Measurements from ENCODE around the gene HPF1. TPM values are rescaled to one million over a fixed set of nuclear protein-coding genes. Genes with fewer than 3 reads are reported as not detected.

Gene HPF1
- total RNA-seq, 1 experiment from 2014 or later = 26.9 TPM

GRCh38 chr4:169716677-169717076 is 41.1 kb downstream of the HPF1 start:
- no peak for DNase-seq
- Histone ChIP-seq H3K27ac (no peak overlapping the region), H2AFZ (no peak overlapping the region), H3K4me3 (no peak overlapping the region), H3K36me3 (ENCODE audit: low read depth) (no peaks in the 10 kb centered on the region), H3K27me3 (ENCODE audit: insufficient read depth, low read depth) (no peaks in the 10 kb centered on the region), H3F3A (ENCODE audit: insufficient read depth, low read depth) (no peaks in the 10 kb centered on the region), H3K4me1 (replicated peaks; ENCODE audit: insufficient read depth) (no peaks in the 10 kb centered on the region), H3K9me3 (ENCODE audit: insufficient read depth, low read depth) (no peaks in the 10 kb centered on the region), H4K20me1 (ENCODE audit: insufficient read depth) (no peaks in the 10 kb centered on the region), H3K79me2 (ENCODE audit: low read depth) (no peaks in the 10 kb centered on the region), H3K4me2 (no peak overlapping the region), H3K9me2 (ENCODE audit: insufficient read depth) (no peaks in the 10 kb centered on the region)
- POLR2A ChIA-PET (ENCODE audit: unreplicated experiment) = no interaction called here
- TF ChIP-seq EZH2 (IDR thresholded peaks at IDR 0.05; ENCODE audit: low read depth) (no peak), CTCF (conservative IDR thresholded peaks at IDR 0.05) (no peak)
- no TSS peak for BruUV-seq (replicated peaks)
- intact Hi-C loops (cut with micrococcal nuclease; ENCODE audit: unreplicated experiment) = no loop called here
- CTCF ChIA-PET = interaction anchor here (0.6 kb wide), 1 partner anchor 157 kb away, joined by 4 read pairs; no protein-coding TSS in a partner anchor

- H3K4me1 ChIP-seq (replicated peaks; ENCODE audit: insufficient read depth) = no peaks in the 10 kb centered on the region
- ChIA-PET CTCF (no interaction called here), POLR2A (ENCODE audit: unreplicated experiment) (no interaction called here)
- no peaks in the 10 kb centered on the region for H3K27me3 ChIP-seq (ENCODE audit: insufficient read depth, low read depth)
- H3K9me3 ChIP-seq (ENCODE audit: insufficient read depth, low read depth) = no peaks in the 10 kb centered on the region
- no peak overlapping the region for H3K4me3 ChIP-seq
- no TSS peak for BruUV-seq (replicated peaks)
- TF ChIP-seq CTCF (conservative IDR thresholded peaks at IDR 0.05) (no peak), EZH2 (IDR thresholded peaks at IDR 0.05; ENCODE audit: low read depth) (no peak)
- DNase-seq = no peak
- H4K20me1 ChIP-seq (ENCODE audit: insufficient read depth) = no peaks in the 10 kb centered on the region
- H2AFZ ChIP-seq = no peak overlapping the region
- no peaks in the 10 kb centered on the region for H3K36me3 ChIP-seq (ENCODE audit: low read depth)
- no peaks in the 10 kb centered on the region for H3K9me2 ChIP-seq (ENCODE audit: insufficient read depth)
- intact Hi-C loops (cut with micrococcal nuclease; ENCODE audit: unreplicated experiment) = no loop called here
- H3K4me2 ChIP-seq = no peak overlapping the region
- H3F3A ChIP-seq (ENCODE audit: insufficient read depth, low read depth) = no peaks in the 10 kb centered on the region
- no peaks in the 10 kb centered on the region for H3K79me2 ChIP-seq (ENCODE audit: low read depth)
- no peak overlapping the region for H3K27ac ChIP-seq
Observed at GRCh38 chr4:169715826-169716225, 41.9 kb downstream of the HPF1 start.

GRCh38 chr4:169707958-169708643 is 49.6 kb downstream of the HPF1 start:
- Histone ChIP-seq H3F3A (ENCODE audit: insufficient read depth, low read depth) (no peaks in the 10 kb centered on the region), H3K27me3 (ENCODE audit: insufficient read depth, low read depth) (no peaks in the 10 kb centered on the region), H3K27ac (0 out of 2 replicates have a peak overlapping the region, but pooled peaks have one; percentile 12), H3K79me2 (ENCODE audit: low read depth) (no peaks in the 10 kb centered on the region), H3K4me1 (replicated peaks; ENCODE audit: insufficient read depth) (no peaks in the 10 kb centered on the region), H3K4me3 (no peak overlapping the region), H4K20me1 (ENCODE audit: insufficient read depth) (no peaks in the 10 kb centered on the region), H3K9me2 (ENCODE audit: insufficient read depth) (no peaks in the 10 kb centered on the region), H2AFZ (no peak overlapping the region), H3K4me2 (no peak overlapping the region), H3K36me3 (ENCODE audit: low read depth) (no peaks in the 10 kb centered on the region), H3K9me3 (ENCODE audit: insufficient read depth, low read depth) (no peaks in the 10 kb centered on the region)
- DNase-seq = no peak
- BruUV-seq (replicated peaks) = no TSS peak
- ChIA-PET POLR2A (ENCODE audit: unreplicated experiment) (no interaction called here), CTCF (no interaction called here)
- intact Hi-C loops (cut with micrococcal nuclease; ENCODE audit: unreplicated experiment) = no loop called here
- no peak for TF ChIP-seq EZH2 (IDR thresholded peaks at IDR 0.05; ENCODE audit: low read depth)
- TF ChIP-seq CTCF (conservative IDR thresholded peaks at IDR 0.05) = no peak

All from PC-9 (cell line).